SH-SY5Y (cell line): ENCODE data around the gene SLC32A1.

Source experiments
- GATA2 ChIP-seq: IDR thresholded peaks from 2 replicates; pipeline ENCODE4 v1.6.1; 2011; ENCODE audit warnings: mild to moderate bottlenecking, low read depth, low read length
- GATA3 ChIP-seq: IDR thresholded peaks from 2 replicates; pipeline ENCODE4 v1.6.1; 2011; ENCODE audit warnings: low read depth, mild to moderate bottlenecking, low read length, moderate library complexity

DNA sequence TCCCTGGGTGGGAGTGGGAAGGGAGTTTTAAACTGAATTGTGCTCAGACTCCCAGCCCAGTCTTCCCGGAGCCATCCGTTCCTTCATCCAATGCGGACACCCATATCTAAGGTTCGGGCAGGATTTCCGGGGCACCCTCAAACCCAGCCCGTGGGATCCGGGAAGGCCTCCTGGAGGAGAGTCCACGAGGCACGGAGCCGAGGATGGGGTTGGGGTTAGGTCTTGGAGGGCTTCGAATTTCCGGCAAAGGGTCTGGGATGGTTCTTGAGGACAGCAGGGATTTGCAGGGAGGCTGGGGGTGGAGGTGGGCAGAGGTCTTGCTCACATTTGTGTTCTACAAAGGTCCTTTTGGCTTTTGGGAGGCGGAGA, 49.5 kb upstream of the SLC32A1 start:
- TF ChIP-seq GATA2 (no peak), GATA3 (no peak)
